Kidney capillary endothelial cell (primary cell): ENCODE results near the gene TMEM184B.

Experiments used
- DNase-seq: peaks from one replicate; pipeline ENCODE4 v3.0.0-alpha.2; 2018; ENCODE audit warnings: low spot score

TMEM184B gene

DNA sequence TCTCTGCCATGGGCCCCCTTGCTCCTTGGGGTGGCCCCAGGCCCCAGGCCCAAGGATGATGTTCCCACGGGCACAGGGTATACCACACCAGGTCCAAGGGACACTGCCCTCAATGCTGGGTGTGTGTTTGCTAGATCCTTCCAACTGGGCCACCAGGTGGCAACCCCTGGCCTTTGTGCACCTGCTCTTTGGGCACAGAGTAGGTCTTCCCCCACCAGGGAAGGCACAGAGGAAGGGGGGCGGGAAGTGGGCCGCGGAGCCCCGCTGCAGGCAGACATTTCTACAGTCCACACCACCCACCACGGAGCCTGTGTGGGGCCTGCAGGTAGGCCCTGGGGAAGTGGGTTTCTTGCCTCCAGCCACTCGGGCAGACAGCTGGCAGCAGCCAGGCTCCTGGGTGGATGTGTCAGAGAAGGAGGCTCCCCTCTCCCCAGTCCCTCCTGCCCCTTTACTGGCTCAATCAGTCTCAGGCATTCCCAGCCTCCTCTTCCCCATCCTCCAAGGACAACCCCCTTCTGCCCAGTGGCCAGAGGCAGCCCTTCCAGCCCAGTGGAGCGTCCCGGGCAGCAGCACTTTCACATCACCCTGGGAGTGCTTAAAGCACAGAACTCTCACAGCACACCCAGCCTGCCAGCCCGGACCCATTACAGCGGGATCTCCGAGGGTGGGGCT, 49.4 kb downstream of the TMEM184B start:
- no peak for DNase-seq

DNA sequence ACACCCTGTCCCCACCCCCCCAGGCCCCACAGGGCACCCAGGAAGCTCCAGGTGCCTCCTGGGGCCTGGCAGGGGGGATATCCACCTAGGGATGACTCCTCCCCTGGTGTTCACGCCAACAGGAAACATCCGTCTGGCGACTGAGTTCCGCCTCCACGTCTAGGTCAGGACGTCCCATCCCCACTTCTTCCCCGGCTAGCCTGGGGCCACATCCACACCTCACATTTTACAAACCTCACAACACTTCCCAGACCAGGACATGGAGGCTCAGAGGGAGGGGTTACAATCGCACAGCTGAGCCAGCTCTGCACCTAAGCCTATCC, 50.1 kb downstream of the TMEM184B start:
- no peak for DNase-seq

DNA sequence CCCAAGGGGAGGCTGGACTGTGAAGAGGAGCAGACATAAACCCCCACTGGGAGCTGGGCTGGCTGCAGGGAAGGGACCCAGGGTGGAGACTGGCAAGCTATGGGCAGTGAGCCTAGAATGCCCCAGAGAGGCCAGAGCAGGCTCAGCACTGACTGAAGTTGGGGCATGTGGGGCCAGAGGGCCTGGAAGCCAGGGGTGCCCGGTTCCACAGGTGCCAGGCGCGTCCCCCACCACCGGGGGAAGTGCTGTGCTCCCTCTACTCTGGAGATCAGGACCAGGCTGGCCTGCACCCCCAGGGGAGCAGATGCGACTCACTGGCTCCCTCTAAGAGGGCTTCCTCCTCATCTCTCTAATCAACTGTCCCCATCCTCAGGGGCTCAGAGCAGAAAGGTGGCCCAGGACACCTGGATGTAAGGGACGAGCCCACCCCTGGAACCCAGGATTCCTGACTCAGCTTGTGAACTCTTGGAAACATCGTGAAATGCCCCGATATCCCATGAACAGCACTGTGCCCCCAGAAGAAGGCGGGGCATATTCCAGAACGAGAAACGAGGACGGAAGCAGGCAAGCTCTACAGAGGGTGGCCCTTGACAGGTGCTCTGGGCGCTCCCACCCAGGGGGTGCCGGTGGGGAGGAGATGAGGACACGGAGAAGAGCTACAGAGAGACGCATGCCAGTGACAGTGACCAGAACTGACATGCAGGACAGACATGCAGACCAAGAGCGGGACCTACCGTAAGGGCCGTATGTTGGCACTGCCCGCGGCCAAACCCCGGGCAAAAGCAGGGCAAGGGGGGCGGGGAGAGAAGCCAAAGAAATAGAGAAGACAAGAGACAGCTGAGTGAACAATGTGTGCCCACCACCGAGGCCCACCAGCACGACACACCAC, 50.7 kb downstream of the TMEM184B start:
- no peak for DNase-seq

DNA sequence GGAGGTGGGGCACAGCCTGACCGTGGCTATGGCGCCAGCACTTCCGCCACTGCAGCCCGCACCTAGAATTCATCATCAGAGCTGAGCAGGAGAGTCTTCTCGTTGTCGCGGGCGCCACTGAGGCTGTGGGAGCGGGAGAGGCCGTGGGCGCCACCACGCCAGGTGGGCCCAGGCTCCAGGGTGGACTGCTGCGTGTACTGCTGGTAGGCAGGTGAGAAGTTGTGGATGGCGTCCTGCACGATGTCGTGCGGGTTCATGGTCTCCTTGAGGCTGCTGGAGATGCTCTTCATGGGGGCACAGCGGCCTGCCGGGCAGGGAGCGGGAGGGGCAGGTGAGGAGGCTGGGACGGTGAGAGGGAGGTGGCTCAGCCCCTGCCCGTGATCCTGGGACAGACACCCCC, 51.4 kb downstream of the TMEM184B start:
- no peak for DNase-seq

DNA sequence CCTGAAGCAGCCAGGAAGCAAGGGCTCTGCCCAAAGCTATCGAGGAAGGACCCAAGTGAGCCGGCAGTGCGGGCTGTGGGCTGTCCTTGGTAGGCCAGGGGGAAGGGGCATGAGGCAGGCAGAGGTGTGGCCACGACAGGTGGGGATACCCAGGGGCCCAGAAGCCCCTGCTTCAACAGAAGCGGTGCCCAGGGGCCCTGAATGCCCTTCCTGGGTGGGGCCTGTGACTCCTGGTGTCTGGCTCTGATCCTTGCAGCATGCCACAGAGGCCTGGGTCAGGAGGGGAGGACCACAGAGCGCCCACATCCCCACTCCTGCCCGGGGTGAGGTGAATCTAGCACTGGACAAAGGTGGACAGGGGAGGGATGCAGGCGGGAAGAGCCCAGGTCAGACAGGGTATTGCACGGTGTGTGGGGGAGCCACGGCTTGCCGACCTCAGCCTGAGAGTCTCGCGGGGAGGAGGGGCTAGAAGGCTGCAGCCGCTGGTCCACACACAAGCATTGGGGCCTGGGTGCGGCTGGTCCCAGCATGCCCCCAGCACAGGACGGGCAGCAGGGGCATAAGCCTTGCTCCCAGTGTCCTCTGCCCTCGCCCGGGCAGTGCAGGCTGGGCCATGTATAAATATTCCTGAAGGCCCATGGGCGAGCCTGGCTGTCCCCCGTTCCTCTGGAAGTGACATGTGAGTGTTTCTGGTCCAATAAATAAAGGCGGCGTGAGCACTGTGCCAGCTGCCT, 52.0 kb downstream of the TMEM184B start:
- DNase-seq: no peak

DNA sequence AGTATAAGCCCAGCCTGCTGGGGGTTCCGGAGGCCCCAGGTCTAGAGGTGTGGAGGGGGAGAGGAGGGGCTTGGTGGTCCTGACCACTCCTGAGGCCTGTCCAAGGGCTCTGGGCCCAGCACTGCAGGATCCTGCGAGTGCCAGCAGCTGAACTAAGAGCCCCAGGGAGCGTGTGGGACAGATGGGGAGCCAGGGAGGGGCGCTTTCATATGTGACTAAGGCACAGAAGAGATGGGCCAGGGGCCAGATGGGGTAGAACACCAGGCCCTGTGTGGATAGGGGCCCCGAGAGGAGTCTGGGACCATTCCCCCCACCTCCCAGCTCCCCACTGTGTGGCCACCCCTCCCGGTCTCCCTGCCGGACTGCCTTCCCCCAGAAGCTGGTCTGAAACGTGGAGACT, 52.6 kb downstream of the TMEM184B start:
- DNase-seq: no peak

DNA sequence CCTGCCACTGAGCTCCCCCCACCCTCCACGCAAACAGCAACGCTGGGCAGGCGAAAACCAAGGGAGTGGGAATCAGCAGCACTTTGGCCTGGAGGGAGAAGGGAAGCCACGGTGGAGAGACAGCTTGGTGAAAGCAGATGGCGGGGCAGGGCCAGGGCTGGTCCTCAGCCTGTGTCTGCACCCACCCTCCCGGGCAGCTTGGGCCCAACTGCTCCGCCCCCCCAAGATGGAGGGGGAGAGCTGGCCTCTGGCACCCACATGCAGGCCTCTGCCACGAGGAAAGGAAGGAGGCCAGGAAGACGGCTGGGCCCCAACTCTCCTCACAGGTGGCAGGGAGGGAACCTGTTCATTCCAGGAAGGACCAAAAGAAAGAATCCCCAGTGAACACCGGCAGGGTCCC, 53.2 kb downstream of the TMEM184B start:
- no peak for DNase-seq

DNA sequence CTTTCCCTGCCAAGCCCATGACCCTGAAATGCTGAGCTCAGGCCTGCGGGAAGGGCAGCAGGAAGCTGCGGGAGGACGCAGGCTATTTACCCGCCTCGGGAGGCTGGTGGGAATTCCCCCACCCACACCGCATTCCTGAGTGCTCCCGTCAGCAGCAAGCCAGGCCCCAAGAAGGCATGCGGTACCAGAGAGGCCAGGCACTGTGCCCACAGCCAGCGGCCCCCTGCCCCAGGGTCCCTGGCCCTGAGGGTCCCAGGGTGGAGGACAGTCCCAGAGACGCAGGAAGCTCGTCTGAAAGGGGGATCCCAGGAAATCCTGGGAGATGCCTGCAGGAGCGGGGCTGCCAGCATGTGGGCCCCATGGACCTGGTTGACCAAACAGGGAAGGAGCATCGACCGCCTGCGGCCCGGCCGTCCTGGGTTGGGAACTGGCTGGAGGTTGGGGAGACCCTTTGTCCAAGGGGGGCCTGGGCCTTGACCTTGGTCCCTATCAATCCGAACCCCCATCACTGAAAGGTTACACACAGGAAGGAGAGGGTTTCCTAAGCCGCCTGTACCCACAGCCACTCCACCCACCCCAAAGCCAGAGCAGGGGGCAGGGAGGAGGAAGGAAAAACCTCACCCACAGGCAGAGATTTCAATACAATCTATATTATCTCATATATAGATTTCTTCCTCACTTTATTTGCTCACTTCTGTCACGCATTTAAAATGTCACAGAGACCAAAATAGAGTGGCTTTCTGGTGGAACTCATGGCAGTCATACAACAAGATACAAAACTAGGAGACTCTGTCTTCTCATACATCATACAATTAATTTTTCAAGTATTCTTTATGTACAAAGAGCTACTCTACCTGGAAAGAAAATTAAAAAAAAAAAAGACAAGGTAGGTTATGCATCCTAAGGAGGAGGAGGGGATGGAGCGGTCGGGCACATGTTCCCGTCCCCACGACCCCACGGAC, 53.9 kb downstream of the TMEM184B start:
- peak; percentile 78 for DNase-seq

DNA sequence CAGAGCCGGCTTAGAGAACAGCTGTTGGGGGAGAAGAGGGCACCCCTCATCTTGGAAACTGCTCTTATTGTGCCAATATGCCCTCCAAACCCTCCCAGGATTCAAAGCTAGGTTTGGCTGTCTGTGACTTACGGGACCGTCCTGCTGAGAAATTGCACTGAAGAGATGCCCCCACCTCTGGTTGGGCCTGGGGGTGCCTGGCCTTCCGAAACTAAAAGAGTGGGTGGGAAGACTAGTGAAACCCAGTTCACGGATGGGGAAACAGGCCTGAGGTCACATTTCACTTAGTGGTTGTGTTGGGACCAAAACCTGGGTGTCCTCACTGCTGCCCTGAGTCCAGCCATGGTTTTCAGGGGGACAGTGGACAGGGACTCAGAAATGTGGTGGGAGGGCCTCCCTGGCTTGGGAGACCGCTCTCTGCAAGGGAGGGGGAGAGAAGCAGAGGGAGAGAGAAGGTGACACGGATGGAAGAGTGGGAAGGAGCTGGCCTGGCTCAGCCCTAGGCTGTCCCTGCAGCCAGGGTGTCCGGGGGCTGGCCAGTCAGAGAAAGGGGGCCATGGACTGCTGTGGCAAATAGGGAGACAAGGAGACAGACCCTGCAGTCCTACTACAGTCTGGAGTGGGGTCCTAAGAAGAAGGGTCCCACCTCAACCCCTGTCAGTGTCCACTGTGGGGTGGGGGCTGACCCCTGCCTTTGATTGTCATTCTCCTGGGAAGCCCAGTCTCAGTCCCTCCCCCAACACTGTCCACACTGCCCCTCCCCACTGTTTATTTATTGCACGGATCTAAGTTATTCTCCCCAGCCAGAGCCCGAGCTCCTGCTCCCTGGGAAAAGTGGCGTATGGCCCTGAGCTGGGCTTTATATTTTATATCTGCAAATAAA, 57.4 kb downstream of the TMEM184B start:
- DNase-seq: no peak

DNA sequence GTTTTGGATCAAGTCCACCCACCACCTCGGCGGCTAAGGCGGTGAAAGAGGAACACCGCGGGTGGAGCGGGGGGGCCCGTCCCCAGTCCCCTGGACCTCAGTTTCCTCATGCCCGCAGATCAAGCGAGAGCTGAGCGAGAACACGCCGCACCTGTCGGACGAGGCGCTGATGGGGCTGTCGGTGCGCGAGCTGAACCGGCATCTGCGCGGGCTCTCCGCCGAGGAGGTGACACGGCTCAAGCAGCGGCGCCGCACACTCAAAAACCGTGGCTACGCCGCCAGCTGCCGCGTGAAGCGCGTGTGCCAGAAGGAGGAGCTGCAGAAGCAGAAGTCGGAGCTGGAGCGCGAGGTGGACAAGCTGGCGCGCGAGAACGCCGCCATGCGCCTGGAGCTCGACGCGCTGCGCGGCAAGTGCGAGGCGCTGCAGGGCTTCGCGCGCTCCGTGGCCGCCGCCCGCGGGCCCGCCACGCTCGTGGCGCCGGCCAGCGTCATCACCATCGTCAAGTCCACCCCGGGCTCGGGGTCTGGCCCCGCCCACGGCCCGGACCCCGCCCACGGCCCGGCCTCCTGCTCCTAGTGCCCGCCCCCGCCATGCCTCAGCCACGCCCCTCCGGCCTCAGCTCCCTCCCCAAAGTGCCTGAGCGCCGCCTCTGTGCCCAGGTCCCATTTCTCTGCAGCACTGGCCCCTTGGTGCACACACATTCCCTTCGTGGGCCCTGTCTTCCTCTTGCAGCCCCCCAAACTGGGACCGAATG, 58.3 kb downstream of the TMEM184B start:
- DNase-seq: peak; percentile 59

DNA sequence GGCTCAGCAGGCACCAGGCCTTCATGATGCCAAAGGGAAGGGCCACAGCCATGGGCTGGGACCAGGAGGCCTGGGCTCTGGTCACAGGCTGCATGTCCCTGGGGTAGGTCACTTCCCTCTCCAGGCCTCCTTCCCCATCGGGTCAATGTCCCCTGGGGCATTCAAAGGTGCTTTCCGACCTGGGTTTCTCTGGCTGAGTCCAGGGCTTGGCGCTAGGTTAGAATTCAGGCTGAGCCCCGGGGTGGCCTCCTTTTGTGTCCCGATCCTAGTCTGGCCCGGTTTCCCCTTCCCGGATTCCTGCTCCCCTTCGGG, 58.9 kb downstream of the TMEM184B start:
- no peak for DNase-seq

DNA sequence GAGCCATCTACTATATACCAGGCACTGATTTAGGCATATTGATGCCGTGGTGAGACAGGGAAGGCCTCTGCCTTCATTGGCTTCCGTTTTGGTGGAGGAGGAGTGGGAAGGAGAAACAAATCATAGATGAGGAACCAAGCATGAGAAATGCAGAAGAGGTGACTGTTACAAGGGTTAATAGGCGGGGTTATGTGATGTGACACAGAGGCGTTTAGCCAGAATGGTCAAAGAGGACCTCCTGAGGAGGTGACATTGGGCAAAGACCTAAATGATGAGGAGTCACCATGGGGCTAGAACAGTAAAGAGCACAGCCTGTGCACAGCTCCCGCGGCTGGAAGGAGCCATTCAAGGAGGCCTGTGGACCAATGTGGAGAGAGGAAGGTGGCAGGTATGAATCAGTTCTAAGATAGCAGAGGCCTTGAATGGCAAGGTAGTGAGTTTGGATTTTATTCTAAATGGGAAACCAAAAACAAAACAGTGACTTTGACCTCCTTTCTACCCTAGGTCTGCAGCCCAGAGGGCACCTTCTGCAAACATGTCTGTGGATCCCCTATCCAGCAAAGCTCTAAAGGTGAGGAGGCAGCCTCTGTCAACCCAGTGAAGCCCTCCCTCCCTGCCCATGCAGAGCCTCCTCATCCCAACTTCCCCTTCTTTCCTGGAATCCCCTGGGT, 59.4 kb downstream of the TMEM184B start:
- no peak for DNase-seq

DNA sequence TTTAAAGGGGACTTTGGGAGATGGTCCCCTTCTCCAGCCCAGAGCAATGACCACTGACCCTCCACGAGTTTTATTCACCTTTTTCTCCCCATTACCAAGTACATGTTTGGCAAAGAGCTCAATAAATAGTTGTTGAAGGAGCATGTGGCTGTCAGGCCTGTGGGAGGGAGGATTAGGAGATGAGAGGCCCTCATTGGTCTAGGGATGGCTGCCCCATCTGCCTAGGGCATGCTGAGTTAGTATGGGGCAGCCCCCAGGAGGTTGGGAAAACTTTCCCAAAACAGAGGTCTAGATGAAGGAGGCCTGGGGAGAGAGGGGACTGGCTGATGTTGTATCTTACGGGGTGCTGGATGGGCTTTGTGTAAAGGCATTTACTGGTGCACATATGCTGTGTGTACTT, 60.4 kb downstream of the TMEM184B start:
- DNase-seq: no peak

DNA sequence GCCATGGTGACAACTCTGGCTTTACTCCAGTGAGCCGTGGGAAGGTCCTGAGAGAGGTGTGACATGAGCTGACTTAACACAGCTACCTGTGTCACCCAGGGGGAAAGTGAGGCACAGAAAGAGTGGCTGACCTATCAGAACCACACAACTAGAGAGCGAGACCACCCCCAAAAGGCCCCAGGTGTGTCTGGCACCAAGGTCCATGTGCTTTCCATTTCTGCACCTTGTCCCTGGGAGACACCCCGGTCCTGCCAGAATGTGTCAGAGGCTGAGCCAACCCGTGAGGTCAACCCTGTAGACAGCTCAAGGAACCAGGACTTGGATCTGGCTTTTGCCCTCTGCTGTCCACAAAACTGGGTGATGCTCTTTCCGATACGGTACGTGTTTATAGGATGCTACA, 61.3 kb downstream of the TMEM184B start:
- DNase-seq: no peak

DNA sequence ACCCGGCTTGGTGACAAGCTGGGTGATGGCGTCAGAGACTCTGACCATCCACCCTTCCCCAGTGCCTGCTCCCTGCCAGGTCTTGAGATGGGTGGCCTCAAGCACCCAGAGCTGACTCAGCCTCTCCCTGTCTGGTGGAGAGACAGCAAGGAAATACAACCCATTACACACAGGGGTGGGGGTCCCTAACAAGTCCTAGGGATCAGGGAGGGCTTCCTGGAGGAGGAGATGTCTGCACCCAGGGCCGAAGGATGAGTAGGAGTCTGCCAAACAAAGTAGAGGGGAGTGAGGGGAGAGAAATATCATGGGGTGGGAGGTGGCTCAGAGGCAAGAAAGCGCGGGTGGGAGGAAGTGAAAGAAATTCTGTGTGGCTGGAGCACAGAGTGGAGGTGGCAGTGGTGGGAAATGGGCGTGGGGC, 64.2 kb downstream of the TMEM184B start:
- no peak for DNase-seq

DNA sequence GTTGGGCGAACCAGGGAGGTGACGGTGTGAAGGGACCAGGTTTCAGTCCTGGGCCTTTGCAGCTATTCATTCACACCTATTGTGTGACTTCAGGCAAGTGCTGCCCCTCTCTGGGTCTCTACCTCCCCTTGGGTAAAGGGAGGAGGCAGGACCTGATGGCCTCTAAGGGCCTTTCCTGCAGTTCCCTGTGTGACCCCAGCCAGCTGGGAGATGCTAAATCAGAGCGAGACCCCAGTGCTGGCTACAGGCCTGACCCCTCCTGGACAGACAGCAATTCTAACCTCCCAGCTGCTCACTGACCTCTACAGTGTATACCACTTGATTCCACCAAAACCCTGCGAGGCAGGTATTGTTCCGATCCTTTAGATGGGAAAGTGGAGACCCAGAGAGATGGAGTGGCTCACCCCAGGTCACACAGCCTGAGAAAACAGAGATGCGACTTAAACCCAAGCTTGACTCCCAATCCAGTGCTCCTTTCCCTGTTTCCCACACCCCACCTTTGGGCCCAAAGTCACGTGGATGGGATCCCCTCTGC, 64.8 kb downstream of the TMEM184B start:
- DNase-seq: no peak

DNA sequence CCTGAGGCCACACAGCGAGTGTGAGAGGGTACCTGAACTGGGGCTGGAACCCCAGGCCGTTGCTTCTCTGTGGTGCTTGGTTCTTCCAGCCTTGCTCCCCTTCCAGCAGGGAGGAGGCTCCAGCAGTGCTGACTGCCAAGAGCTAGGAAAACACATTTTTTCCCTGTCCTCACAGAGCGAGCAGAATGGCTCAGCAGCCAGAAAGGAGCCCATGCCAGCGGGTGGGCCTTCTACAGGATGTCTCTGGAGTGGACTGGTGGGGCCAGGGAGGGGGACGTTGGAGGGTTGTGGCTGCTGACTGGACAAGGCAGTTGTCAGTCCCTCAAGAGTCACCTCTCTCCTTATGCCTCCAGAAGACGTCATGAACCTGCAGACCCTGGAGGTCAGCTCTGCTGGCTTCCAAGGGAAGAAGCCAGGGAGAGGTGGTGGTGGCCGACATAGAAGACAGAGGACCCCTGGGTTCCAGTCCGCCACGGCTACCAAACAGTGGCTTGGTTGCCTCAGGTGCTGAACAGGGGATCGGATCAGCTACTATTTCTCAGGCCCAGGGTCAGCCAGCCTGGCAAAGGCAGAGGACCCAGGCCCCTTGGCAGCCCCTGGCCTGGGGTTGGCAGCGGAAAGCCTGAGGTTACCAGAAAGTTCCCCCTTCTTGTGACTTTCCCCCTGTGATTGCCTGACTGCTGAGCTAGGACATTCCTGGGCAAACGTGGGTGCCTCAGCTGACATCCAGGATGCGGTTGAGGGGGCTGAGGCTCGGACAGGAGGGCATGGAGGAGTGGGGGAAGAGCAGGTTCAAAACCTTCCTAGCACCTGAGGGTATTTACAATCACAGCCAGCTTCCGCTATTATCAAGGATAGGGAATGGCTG, 67.3 kb downstream of the TMEM184B start:
- no peak for DNase-seq

DNA sequence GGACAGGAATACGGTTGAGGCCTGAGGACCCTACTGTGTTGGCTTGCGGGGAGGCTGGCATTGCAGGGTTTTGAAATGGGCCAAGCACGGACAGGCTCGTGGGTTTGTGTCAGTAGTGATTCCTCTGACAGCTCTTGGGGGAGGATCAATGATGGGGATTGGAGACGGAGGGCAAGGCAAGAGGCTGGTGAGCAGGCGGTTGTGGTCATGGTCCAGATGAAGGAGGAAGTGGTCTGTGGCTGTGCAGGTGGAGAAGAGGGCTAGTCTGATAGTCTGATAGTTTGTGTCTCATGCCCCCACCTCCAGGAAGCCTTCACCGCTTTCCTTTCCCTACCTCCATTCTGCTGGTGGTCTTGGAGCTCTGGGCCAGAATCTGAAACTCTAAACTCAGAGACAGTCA, 68.0 kb downstream of the TMEM184B start:
- no peak for DNase-seq
